Adrenal gland (tissue), 12 donors: ENCODE measurements around the gene MACROH2A1. TPM values are rescaled to one million over a fixed set of nuclear protein-coding genes. Genes with fewer than 3 reads are reported as not detected.

Source experiments
- DNase-seq, 7 donors: peaks; one replicate each; pipeline ENCODE4 v3.0.0-alpha.2; 2019 to 2020
- H3K27ac ChIP-seq, 5 donors: fragments of 200-600 bp; sonication (generic) in 4 of 5; 1 replicate in 3 of 5; 2 replicates in 2 of 5; pipeline versions ENCODE4 v1.5.1 to v1.8.0; 2016 to 2020; ENCODE audit warnings: mild to moderate bottlenecking in 1 of 5
- H3K27me3 ChIP-seq: fragments of 200-600 bp; 2 replicates; pipeline ENCODE4 v1.8.0; 2021
- H3K36me3 ChIP-seq, 2 donors: fragments of 200-600 bp; replicated peaks in 1 of 2; 1 replicate in 1 of 2; 2 replicates in 1 of 2; pipeline versions ENCODE4 v1.5.1 to v1.8.0; 2018 to 2022
- H3K4me1 ChIP-seq, 2 donors: fragments of 200-600 bp; replicated peaks in 1 of 2; 1 replicate in 1 of 2; 2 replicates in 1 of 2; pipeline versions ENCODE4 v1.5.1 to v1.8.0; 2018 to 2021
- H3K4me3 ChIP-seq, 4 donors: fragments of 200-600 bp; sonication (generic) in 3 of 4; one replicate each; pipeline ENCODE4 v1.5.1; 2016 to 2018
- H3K9me3 ChIP-seq, 3 donors: fragments of 200-600 bp; sonication (generic) in 1 of 3; replicated peaks in 1 of 3; 1 replicate in 2 of 3; 2 replicates in 1 of 3; pipeline versions ENCODE4 v1.5.1 to v1.8.0; 2016 to 2021
- CTCF ChIP-seq, 6 experiments: fragments of 450-650 bp in 4 of 6; fragments of 200-600 bp in 2 of 6; sonication (generic) in 1 of 6; IDR thresholded peaks; 1 replicate in 5 of 6; 2 replicates in 1 of 6; pipeline versions ENCODE4 v1.5.1 to v1.8.0; 2016 to 2021; ENCODE audit warnings: antibody characterized with exemption in 6 of 6, mild to moderate bottlenecking in 2 of 6, moderate library complexity in 1 of 6
- POLR2A ChIP-seq, 2 donors: fragments of 450-650 bp; IDR thresholded peaks; one replicate each; pipeline ENCODE4 v1.6.1; 2017; ENCODE audit warnings: antibody characterized with exemption in 2 of 2, mild to moderate bottlenecking in 2 of 2, moderate library complexity in 1 of 2
- WGBS, 4 donors: extraction: QIAGEN DNeasy Blood & Tissue Kit in 2 of 4; methylation state at CpG; one replicate each; pipeline versions ENCODE4 v1.1.5 to v1.1.7; 2013 to 2017; 5-methylcytosine and 5-hydroxymethylcytosine counted together
- intact Hi-C, 2 donors: fragments of 100-400 bp; cut with DNase I; formaldehyde crosslinking; loops; one replicate each; pipeline versions ENCODE4 v1.14.1 to v1.15.0; 2022 to 2023
- polyA plus RNA-seq, 3 donors: library from polyadenylated mRNA; stranded (reverse); fragments of 200-250 nt in 2 of 3; fragments of 350-450 nt in 1 of 3; fragmentation: Illumina TruSeq in 1 of 3; extraction: RNeasy Lipid Tissue Mini Kit (QIAGEN cat#74804) in 1 of 3; gene quantifications; one replicate each; pipeline ENCODE4 v1.2.3, GENCODE V29; 2013 to 2014
- total RNA-seq, 9 donors: library from RNA; depleted of rRNA in 4 of 9; stranded (reverse); fragments of >200 nt in 4 of 9; fragments of 120-200 nt in 1 of 9; fragmentation: NEBNext Ultra II Directional in 1 of 9; extraction: Animal tissue kit (Norgen Biotek cat#: 25700) in 1 of 9; gene quantifications; one replicate each; pipeline versions ENCODE4 v1.1.0 to v1.2.4, GENCODE V29; 2013 to 2023
- donor health status: healthy with polysubstance abuse.
- donor health status: Bipolar disorder and iron deficiency.
- donor health status: DM: yes; HTN: yes; CAD: no.
- donor health status: DM: no; HTN: no; CAD: no.
- donor health status: DM: no; HTN: no; CAD: no.
- donor health status: DM: yes; HTN: yes; CAD: no.

The MACROH2A1 gene
- total and polyA plus RNA-seq, 12 donors, result 77.2 to 241 (median 144) TPM

GRCh38 chr5:135382106-135382790, 16.8 kb downstream of the MACROH2A1 start:
- H3K9me3 ChIP-seq, result no peaks in the 10 kb centered on the region
- intact Hi-C loops, result no loop called here
- H3K27me3 ChIP-seq, result no peaks in the 10 kb centered on the region
- no peak for DNase-seq
- peaks cover 0 to 41% of the 10 kb centered on the region in 2 donors for H3K36me3 ChIP-seq
- no peak overlapping the region for H3K4me3 ChIP-seq
- TF ChIP-seq POLR2A (IDR thresholded peaks at IDR 0.05) (no peak), CTCF (IDR thresholded peaks at IDR 0.05) (no peak)
- H3K27ac ChIP-seq, result no peak overlapping the region
- 76 to 83% (median 79%) methylated on average over 3 of the region's 3 CpGs for WGBS, 4 donors
- H3K4me1 ChIP-seq, result peaks cover 17 to 35% of the 10 kb centered on the region in 2 donors

GRCh38 chr5:135379046-135379654, 19.9 kb downstream of the MACROH2A1 start:
- no peak overlapping the region for H3K27ac ChIP-seq
- peaks cover 8 to 17% of the 10 kb centered on the region in 2 donors for H3K4me1 ChIP-seq
- H3K4me3 ChIP-seq, result no peak overlapping the region
- H3K36me3 ChIP-seq, result peaks cover 0 to 38% of the 10 kb centered on the region in 2 donors
- no peak for DNase-seq
- intact Hi-C loops, result no loop called here
- H3K9me3 ChIP-seq, result no peaks in the 10 kb centered on the region
- WGBS, 4 donors, result 73 to 82% (median 78%) methylated on average over 4 to 7 of the region's 7 CpGs
- TF ChIP-seq POLR2A (IDR thresholded peaks at IDR 0.05) (no peak), CTCF (IDR thresholded peaks at IDR 0.05) (no peak)
- no peaks in the 10 kb centered on the region for H3K27me3 ChIP-seq

GRCh38 chr5:135377751-135378680, 21.0 kb downstream of the MACROH2A1 start:
- intact Hi-C loops, result no loop called here
- Histone ChIP-seq H3K4me3 (no peak overlapping the region), H3K9me3 (no peaks in the 10 kb centered on the region), H3K27me3 (no peaks in the 10 kb centered on the region), H3K27ac (no peak overlapping the region), H3K4me1 (peaks cover 8 to 17% of the 10 kb centered on the region in 2 donors), H3K36me3 (peaks cover 0 to 30% of the 10 kb centered on the region in 2 donors)
- DNase-seq, result no peak
- TF ChIP-seq POLR2A (IDR thresholded peaks at IDR 0.05) (no peak), CTCF (IDR thresholded peaks at IDR 0.05) (no peak)
- 78 to 85% (median 82%) methylated on average over 13 to 17 of the region's 17 CpGs for WGBS, 4 donors
